H54 (cell line): ENCODE measurements around the gene SKOR1.

Source experiments
- DNase-seq: peaks from one replicate; pipeline ENCODE4 v3.0.0; 2011; ENCODE audit warnings: low spot score, mixed read lengths; ENCODE audit not compliant: insufficient read length
- FAIRE-seq: peaks from 3 replicates; lab custom pipeline; 2011; peaks lifted over from hg19 to GRCh38; lab: Jason Lieb, UNC
- POLR2A ChIP-seq: IDR thresholded peaks from 2 replicates; pipeline ENCODE4 v1.6.1; 2011; ENCODE audit warnings: low read depth, mild to moderate bottlenecking, low read length

The SKOR1 gene

DNA sequence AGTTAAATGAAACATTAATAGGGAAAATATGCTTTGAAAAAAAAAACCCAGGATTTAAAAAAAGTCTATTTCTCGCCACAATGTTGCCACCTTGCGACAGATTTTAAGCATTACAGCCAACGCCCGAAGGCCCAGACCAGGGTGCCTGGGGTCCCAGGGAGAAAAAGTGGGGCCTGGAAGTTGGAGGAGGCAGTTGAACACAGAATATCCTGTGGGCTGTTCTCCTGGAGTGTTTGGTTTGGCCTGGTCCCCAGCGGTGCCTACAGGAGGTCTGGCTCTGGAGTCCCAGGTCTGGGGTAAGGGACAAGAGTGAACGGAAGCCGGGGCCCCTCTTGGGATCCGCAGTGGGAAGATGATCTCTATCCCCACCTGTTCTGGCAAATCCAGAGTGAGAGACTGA, 11.2 kb downstream of the SKOR1 start:
- FAIRE-seq: no peak
- no peak for TF ChIP-seq POLR2A
- peak; percentile 58 for DNase-seq

DNA sequence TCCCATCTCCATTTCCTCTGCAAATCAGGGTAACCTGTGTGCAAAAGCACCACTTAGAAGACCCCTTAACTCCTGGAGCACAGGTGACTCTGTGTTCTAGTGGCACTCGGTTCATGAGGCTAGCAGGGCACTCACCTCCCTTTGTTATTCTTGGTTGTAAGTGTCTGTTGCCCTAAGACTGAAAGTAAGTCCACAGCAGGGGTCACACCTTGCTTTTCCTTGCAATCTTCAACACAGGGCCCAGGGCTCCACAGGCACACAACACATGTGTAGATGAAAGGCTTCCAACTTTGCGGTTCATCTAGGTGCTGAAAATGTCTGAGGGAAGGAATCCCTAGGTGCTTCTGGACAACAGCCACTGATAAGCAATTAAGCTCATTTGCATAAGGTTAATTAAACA, 11.6 kb downstream of the SKOR1 start:
- no peak for TF ChIP-seq POLR2A
- FAIRE-seq (no peak), DNase-seq (no peak)

DNA sequence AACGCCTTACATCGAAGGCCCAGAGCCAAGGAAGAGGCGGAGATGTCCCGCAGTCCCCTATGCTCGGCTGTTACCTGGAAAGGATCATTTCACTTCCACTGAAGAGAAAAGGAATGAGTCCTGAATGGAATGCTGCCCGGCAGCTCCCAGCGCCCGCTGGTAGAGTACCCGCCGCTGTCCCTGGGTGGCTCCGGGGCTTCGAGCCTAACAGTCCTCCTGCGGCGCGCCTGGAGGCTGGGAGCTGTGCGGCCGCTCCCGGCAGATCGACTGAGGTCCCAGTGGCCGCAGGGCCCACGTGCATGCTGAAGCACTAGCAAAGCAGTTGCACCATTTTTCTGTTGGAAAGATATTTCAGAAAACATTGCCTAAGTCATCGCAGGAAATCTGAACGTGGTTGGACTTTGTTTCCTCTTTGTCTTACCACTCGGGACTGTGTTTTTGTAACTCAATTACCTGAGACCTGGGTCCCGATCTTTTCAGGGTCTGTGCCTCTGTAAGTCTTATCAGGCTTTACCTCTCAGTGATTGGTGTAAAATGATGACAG, 13.6 kb downstream of the SKOR1 start:
- TF ChIP-seq POLR2A: no peak
- FAIRE-seq: no peak
- DNase-seq: peak; percentile 55

DNA sequence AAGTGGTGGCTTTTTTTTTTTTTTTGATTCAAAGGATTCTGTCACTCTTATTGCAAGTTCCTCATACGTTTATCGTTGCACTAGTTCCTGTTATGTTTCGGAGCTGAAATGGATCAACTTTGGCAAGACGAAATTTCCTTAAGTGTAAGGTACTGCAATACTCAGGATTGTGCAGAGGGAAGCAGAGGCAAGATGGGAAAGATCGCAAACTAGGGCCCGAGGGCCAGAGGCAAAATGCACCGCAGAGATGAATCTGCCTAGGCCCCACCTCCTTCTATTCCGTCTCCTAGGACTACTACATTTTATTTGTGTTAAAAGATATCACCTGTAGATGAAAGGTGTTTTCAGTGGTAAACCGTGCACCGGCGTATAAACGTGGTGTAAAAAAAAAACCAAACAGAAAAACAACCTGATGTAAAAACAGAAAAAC, 14.2 kb downstream of the SKOR1 start:
- no peak for DNase-seq
- TF ChIP-seq POLR2A: no peak
- no peak for FAIRE-seq

DNA sequence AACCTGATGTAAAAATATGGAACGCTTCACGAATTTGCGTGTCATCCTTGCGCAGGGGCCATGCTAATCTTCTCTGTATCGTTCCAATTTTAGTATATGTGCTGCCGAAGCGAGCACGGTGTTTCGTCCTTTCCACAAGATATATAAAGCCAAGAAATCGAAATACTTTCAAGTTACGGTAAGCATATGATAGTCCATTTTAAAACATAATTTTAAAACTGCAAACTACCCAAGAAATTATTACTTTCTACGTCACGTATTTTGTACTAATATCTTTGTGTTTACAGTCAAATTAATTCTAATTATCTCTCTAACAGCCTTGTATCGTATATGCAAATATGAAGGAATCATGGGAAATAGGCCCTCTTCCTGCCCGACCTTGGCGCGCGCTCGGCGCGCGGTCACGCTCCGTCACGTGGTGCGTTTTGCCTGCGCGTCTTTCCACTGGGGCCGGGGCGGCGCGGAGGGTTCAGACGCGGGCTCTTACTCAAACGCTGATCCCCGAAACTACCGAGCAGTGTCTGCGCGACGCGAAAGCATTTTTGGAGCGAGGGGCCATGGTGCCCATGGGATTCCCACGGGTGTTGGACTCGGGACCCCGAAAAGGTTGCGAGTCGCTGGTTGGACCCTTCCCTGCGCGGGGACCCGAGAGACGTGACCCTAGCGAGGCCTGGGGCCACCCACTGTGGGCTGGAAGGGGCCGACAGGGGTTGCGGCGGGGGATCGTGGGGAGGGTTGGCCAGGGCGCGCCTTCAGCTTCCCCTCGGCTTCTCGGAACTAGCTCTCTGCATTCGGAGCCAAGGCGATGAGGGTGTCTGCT, 14.8 kb downstream of the SKOR1 start, which contains the start of gene RNU6-1:
Gene RNU6-1 (minus strand): TSS at position 117 of the 820 bp plus-strand sequence.
- peak; percentile 80 for TF ChIP-seq POLR2A
- DNase-seq (peak; percentile 68), FAIRE-seq (no peak)

DNA sequence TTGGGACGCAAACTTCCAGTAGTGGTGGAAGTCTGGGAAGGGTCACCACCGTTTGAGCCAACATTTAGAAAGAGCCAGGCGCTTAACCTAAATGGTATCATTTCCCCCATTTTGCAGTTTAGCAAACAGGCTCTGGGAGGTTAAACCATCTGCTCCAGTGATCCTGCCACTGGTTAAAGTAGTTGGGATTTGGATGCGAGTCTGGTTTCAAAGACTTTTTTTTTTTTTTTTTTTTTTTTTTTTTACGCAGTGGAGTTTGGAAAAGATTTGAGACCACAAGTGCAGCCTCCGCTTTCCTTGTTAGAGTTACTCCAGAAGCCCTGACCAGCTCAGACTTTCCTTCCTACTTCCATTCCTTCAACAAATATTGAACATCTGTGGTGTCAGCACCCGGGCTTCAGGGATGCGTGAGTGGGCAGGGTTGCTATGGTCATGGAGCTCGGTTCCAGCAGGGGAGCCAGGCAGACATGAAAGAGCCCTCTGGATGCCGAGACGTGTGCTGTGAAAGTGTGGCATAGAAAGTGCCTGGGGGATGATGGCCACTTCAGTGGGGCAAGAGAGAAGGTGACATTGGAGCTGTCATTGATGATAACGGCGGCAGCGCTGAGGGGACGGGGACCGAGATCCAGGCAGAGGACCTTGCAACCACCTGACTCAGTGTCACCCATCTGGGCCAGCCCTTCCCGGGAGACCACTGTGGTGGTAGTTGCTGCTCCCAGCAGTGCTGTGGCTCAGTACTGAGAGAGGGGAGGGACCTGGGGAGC, 15.6 kb downstream of the SKOR1 start:
- TF ChIP-seq POLR2A: no peak
- DNase-seq (no peak), FAIRE-seq (no peak)

DNA sequence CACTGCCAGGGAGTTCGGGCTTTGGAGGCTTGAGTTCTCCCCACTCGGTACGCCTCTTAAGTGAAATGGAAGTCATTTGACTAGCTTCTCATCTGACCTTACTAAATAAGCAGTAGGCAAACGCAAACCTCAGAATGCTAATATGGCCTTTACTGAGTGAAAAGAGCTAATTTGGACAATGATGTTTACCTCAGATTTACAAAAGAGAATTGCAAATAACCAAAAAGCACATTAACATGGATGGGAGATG, 16.1 kb downstream of the SKOR1 start:
- FAIRE-seq: no peak
- no peak for TF ChIP-seq POLR2A
- DNase-seq: no peak

DNA sequence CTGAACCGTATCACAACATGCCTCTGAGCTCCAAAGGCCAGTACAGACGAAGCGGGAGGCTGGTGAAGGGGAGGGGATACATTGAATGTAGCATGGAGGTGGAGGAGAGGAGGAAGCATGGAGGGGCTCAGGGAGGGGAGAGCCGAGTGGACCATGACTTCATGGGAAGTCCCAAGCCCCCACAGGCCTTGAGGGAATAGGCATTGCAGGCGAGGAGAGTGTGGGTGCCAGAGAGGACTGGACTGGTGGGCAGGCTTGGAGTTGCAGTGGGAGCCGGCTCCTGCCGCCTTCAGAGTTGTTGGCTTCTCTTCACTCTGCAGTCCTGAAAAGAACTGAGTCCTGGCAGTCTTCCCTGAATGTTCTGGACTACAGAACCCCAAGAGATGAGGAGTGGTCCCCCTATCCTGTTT, 17.8 kb downstream of the SKOR1 start:
- FAIRE-seq (no peak), DNase-seq (no peak)
- TF ChIP-seq POLR2A: no peak

DNA sequence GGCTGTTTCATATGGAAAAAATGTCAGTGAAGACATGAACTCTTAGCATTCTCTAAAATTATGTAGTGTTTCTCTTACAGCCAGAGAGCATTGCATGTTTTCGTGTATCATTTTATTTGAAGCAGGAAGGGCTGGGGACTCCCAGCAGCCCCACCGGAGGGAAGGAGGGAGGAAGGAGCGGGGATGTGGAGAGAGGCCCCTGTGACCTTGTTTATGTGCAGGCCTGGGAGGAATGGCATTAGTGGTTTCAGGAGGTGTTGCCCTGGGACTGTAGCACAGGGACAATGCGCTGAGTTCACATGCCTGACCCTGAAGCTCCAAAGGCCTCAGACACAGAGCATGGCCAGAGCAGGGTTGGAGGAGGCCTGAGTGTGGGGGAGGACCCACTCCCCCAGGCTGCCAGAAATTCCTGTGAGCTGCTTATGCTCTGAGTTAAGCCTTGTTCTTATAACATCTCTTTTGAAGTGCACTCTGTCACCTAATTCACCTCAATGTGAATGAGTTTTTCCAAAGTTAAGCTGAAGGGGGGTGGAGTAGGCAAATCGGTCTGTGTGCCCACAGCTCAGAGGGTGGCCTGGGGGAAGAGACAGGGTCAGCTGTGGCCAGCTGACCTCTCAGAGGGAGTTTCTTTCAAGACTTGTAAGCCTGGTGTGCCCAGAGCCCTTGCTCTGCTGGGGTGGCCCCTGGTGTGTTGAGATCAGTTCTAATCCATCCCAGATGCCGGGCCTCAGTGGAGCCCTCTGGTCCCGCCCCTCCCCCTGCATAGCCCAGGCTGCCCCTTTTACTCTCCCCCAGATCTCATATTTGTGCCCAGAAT, 18.5 kb downstream of the SKOR1 start:
- FAIRE-seq (no peak), DNase-seq (no peak)
- TF ChIP-seq POLR2A: no peak

DNA sequence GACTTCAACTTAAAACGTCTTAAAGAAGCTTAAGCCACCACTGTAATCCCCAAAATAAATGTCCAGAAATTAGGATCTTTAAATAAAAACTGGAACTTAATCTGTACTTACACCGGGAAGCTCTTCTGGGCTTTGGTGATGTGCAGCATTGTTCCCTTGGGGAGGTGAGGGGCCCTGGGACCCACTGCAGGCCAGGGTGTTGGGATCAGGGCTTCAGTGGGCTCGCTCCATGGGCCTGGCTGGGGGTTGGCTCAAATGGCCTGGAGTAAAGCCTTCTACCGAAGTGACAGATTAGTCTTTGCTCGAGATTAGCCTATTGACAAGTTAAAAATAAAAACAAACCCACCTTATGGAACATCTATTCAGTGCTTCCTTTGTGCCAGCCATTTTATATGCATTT, 20.7 kb downstream of the SKOR1 start:
- FAIRE-seq (no peak), DNase-seq (no peak)
- TF ChIP-seq POLR2A: no peak

DNA sequence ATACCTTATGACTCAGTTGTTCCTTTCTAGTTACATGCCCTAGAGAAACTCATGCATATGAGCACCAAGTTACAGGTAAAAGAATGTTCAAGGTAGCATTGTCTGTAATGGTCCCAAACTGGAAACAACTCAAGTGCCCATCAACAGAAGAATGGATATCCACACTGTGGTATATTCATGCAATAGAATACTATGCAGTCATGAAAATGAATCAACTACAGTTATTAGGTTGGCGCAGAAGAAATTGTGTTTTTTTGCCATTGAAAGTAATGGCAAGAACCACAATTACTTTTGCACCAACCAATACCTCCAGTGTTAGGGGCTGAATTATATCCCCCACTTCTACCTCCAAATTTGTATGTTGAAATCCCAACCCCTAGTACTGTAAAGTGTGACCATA, 24.2 kb downstream of the SKOR1 start:
- DNase-seq (no peak), FAIRE-seq (no peak)
- TF ChIP-seq POLR2A: no peak

DNA sequence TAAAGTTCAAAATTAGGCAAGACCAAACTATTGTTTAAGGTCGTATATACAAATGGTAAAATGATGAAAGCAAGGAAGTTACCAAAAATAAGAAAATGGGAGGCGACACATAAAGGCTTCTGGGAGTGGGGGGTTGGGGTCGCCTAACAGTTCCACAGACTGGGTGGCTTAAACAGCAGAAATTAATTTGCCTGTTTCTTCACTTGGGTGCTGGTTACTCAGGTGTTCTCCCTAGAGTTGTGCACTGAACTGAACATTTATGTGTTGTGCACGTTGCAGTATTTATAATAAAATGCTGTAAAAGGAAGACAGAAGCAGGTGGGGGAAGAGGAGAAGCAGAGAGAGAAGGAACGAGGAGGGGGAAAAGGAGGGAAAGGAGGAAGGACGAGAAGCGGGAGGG, 25.0 kb downstream of the SKOR1 start:
- TF ChIP-seq POLR2A: no peak
- FAIRE-seq (no peak), DNase-seq (no peak)

DNA sequence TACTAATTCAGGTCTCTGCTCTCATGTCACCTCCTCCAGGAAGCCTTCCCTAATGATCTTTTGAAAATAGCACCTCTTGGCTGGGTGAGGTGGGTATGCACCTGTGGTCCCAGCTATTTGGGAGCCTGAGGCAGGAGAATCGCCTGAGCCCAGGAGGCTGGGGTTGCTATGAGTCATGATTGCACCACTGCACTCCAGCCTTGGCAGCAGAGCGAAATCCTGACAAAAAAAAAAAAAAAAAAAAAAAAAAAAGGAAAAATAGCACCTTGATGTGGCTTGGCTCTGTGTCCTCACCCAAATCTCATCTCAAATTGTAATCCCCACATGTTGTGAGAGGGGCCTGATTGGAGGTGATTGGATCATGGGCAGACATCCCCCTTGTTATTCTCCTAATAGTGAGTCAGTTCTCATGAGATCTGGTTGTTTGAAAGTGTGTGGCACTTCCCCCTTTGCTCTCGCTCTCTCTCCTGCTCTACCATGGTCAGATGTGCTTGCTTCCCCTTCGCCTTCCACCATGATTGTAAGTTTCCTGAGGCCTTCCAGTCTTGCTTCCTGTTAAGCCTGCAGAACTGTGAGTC, 25.8 kb downstream of the SKOR1 start:
- TF ChIP-seq POLR2A: no peak
- DNase-seq (no peak), FAIRE-seq (no peak)

DNA sequence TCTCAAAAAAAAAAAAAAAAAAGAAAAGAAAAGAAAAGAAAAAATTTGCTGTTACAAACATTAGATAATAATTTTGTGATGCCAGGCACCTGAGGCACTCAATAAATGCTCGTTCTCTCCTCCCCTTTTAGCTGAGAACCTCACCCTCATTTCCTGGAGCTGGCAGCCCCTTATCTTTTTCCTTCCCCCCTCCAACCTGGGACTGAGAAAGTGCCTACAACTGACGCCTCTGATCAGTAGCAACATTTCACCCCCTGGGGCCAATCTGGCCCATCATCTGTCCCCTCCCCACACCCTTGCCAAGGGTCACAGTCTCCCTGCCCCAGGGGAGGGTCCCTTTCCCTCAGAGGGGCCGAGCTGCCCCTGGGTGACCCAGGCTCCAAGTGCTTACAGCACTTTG, 27.1 kb downstream of the SKOR1 start:
- DNase-seq: no peak
- FAIRE-seq: no peak
- TF ChIP-seq POLR2A: no peak
